Liver (tissue), 9 donors: ENCODE results near the gene REEP1. TPM values are rescaled to one million over a fixed set of nuclear protein-coding genes. Genes with fewer than 3 reads are reported as not detected.
"Not testable (repeated sequence)": the region's sequence is repeated elsewhere in the genome, so short reads cannot be mapped to it uniquely, and the experiment has no call there.

ENCODE experiments used
- DNase-seq: peaks from one replicate; pipeline ENCODE4 v3.0.0-alpha.2; 2017; ENCODE audit warnings: low spot score
- H3K27ac ChIP-seq, 2 donors: one replicate each; pipeline ENCODE4 v1.7.0; 2013; ENCODE audit warnings: inconsistent platforms in 2 of 2, low read length in 2 of 2, control low read depth in 1 of 2, low read depth in 1 of 2, mild to moderate bottlenecking in 1 of 2
- H3K27me3 ChIP-seq, 4 donors: one replicate each; pipeline versions ENCODE4 v1.6.1 to v1.7.0; 2013; ENCODE audit warnings: low read length in 3 of 4, inconsistent platforms in 1 of 4, mild to moderate bottlenecking in 1 of 4, moderate library complexity in 1 of 4; ENCODE audit not compliant: control insufficient read depth in 4 of 4, insufficient read depth in 4 of 4
- H3K36me3 ChIP-seq, 4 donors: one replicate each; pipeline versions ENCODE4 v1.6.1 to v1.7.0; 2013; ENCODE audit warnings: low read length in 3 of 4, mild to moderate bottlenecking in 3 of 4, low read depth in 1 of 4, moderate library complexity in 1 of 4; ENCODE audit not compliant: control insufficient read depth in 4 of 4, insufficient read depth in 3 of 4
- H3K4me1 ChIP-seq, 4 donors: one replicate each; pipeline versions ENCODE4 v1.6.1 to v1.7.0; 2013; ENCODE audit warnings: low read length in 3 of 4, mild to moderate bottlenecking in 3 of 4, moderate library complexity in 1 of 4; ENCODE audit not compliant: control insufficient read depth in 4 of 4, insufficient read depth in 4 of 4
- H3K4me3 ChIP-seq, 3 donors: one replicate each; pipeline versions ENCODE4 v1.6.1 to v1.7.0; 2013; ENCODE audit warnings: low read length in 3 of 3, control low read depth in 1 of 3, low read depth in 1 of 3, mild to moderate bottlenecking in 1 of 3
- H3K9ac ChIP-seq, 2 donors: one replicate each; pipeline ENCODE4 v1.7.0; 2013; ENCODE audit warnings: low read length in 2 of 2, mild to moderate bottlenecking in 2 of 2, moderate library complexity in 2 of 2, control low read depth in 1 of 2, low read depth in 1 of 2
- H3K9me3 ChIP-seq, 4 donors: one replicate each; pipeline versions ENCODE4 v1.6.1 to v1.7.0; 2013; ENCODE audit warnings: low read length in 3 of 4; ENCODE audit not compliant: control insufficient read depth in 4 of 4
- FOXA1 ChIP-seq: IDR thresholded peaks from 2 replicates; pipeline ENCODE4 v1.6.1; 2016; ENCODE audit warnings: antibody characterized with exemption
- FOXA2 ChIP-seq: IDR thresholded peaks from 2 replicates; pipeline ENCODE4 v1.6.1; 2016; ENCODE audit warnings: antibody characterized with exemption
- HNF4G ChIP-seq: IDR thresholded peaks from 2 replicates; pipeline ENCODE4 v1.6.1; 2016; ENCODE audit warnings: antibody characterized with exemption
- JUND ChIP-seq, 2 donors: IDR thresholded peaks; 2 replicates each; pipeline ENCODE4 v1.6.1; 2016; ENCODE audit warnings: antibody characterized with exemption in 2 of 2
- NR2F2 ChIP-seq: IDR thresholded peaks from 2 replicates; pipeline ENCODE4 v1.6.1; 2016; ENCODE audit warnings: antibody characterized with exemption
- RXRA ChIP-seq, 2 donors: IDR thresholded peaks; 2 replicates each; pipeline ENCODE4 v1.6.1; 2017 to 2018; ENCODE audit warnings: antibody characterized with exemption in 2 of 2, mild to moderate bottlenecking in 1 of 2
- SP1 ChIP-seq: IDR thresholded peaks from 2 replicates; pipeline ENCODE4 v1.6.1; 2018; ENCODE audit warnings: antibody characterized with exemption, mild to moderate bottlenecking
- TAF1 ChIP-seq: conservative IDR thresholded peaks from 2 replicates; pipeline ENCODE4 v1.6.1; 2016; ENCODE audit warnings: antibody characterized with exemption, mild to moderate bottlenecking
- YY1 ChIP-seq: IDR thresholded peaks from 2 replicates; pipeline ENCODE4 v1.6.1; 2016; ENCODE audit warnings: antibody characterized with exemption, mild to moderate bottlenecking
- WGBS: extraction: QIAGEN DNeasy Blood & Tissue Kit; methylation state at CpG from one replicate; pipeline ENCODE4 v1.1.7; 2013; 5-methylcytosine and 5-hydroxymethylcytosine counted together
- polyA plus RNA-seq, 2 donors: library from polyadenylated mRNA; stranded (reverse) in 1 of 2; unstranded in 1 of 2; fragments of 200-250 nt in 1 of 2; fragments of >200 nt in 1 of 2; fragmentation: Nextera tagmentation in 1 of 2; extraction: Ambion mirVana in 1 of 2; gene quantifications; one replicate each; pipeline versions ENCODE4 v1.2.1 to v1.2.3, GENCODE V29; 2013 to 2015
- total RNA-seq, 2 donors: library from RNA; depleted of rRNA; stranded (reverse); fragments of >200 nt; gene quantifications; one replicate each; pipeline ENCODE4 v1.2.3, GENCODE V29; 2014
- TF ChIP-seq, protein P1 (sequence below): IDR thresholded peaks from 2 replicates; pipeline ENCODE4 v1.6.1; 2016; ENCODE audit warnings: antibody characterized with exemption
- TF ChIP-seq, protein P2 (sequence below): IDR thresholded peaks from 2 replicates; pipeline ENCODE4 v1.6.1; 2016; ENCODE audit warnings: antibody characterized with exemption, mild to moderate bottlenecking
- TF ChIP-seq, protein P3 (sequence below): IDR thresholded peaks from 2 replicates; pipeline ENCODE4 v1.6.1; 2016; ENCODE audit warnings: antibody characterized with exemption
- TF ChIP-seq, protein P4 (sequence below): IDR thresholded peaks from 2 replicates; pipeline ENCODE4 v1.6.1; 2016; ENCODE audit warnings: antibody characterized with exemption
- TF ChIP-seq, protein P5 (sequence below): fragments of 150-350 bp; IDR thresholded peaks from 2 replicates; pipeline ENCODE4 v1.5.1; 2017; ENCODE audit warnings: improper control_type of control experiment, low read depth, low read length; ENCODE audit not compliant: missing input control
- donor health status: healthy.
- donor health status: healthy.
- donor health status: healthy.
- donor health status: healthy.
- donor health status: healthy.

The REEP1 gene
- total and polyA plus RNA-seq, 4 donors: 0.46 to 1.7 (median 0.89) TPM

DNA sequence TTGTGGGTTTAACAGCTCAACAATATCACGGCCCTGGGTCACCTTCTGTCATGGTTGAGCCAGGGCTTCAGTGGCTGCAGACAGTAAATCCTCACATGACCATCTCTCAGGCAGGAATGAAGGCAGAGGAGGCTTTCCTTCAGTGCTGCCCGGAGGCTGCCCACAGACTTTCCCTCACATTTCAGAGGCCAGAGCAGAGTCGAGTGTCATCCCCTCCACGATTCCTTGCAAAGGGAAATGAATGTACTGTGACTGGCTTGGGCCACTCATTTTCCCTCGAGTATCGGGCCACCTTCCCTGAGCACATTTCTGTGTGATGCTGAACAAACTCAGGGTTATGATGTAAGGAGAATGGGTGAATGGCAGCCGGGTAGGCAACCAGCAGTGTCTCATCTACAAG, 10.0 kb upstream of the REEP1 start (continued):
- no peak for TF ChIP-seq FOXA1
- TF ChIP-seq, protein P1, sequence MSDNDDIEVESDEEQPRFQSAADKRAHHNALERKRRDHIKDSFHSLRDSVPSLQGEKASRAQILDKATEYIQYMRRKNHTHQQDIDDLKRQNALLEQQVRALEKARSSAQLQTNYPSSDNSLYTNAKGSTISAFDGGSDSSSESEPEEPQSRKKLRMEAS: no peak

DNA sequence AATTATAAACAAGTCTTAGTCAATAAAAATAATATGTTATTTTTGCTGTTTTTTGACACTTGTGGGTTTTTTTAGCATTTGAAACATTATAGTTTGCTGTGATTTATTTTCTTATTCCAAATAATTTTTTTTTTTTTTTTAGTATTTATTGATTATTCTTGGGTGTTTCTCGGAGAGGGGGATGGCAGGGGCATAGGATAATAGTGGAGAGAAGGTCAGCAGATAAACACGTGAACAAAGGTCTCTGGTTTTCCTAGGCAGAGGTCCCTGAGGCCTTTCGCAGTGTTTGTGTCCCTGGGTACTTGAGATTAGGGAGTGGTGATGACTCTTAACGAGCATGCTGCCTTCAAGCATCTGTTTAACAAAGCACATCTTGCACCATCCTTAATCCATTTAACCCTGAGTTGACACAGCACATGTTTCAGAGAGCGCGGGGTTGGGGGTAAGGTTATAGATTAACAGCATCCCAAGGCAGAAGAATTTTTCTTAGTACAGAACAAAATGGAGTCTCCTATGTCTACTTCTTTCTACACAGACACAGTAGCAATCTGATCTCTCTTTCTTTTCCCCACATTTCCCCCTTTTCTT, 8.5 kb upstream of the REEP1 start:
- not testable (repeated sequence) for H3K4me3 ChIP-seq, H3K36me3 ChIP-seq, H3K4me1 ChIP-seq, H3K27me3 ChIP-seq, H3K9me3 ChIP-seq, H3K27ac ChIP-seq, DNase-seq, H3K9ac ChIP-seq
- WGBS: 52% methylated on average over 6 of the region's 6 CpGs

DNA sequence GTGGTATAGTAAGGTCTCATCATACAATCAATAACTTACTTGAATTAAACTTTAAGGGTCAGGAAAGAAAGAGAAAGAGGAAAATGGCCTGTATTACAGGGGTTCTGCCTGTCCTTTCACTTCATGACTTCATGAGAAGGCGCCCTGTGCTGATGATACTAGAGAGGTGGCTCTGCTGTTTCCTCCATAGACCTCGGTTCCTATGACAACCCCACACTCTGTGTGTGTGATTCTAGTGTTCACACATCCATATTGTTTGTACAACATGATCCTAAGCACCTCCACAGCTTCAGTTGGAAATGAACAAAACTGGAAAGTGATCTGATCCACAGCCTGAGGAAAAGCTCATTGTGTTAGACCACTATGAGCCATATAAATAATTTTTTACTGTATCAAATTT, 7.0 kb upstream of the REEP1 start:
- H3K27ac ChIP-seq: no peak overlapping the region
- TF ChIP-seq NR2F2 (no peak), YY1 (no peak), RXRA (IDR thresholded peaks at IDR 0.05) (no peak), JUND (IDR thresholded peaks at IDR 0.05) (no peak), FOXA2 (no peak), SP1 (no peak), FOXA1 (no peak), TAF1 (no peak), HNF4G (no peak)
- TF ChIP-seq, protein P2, sequence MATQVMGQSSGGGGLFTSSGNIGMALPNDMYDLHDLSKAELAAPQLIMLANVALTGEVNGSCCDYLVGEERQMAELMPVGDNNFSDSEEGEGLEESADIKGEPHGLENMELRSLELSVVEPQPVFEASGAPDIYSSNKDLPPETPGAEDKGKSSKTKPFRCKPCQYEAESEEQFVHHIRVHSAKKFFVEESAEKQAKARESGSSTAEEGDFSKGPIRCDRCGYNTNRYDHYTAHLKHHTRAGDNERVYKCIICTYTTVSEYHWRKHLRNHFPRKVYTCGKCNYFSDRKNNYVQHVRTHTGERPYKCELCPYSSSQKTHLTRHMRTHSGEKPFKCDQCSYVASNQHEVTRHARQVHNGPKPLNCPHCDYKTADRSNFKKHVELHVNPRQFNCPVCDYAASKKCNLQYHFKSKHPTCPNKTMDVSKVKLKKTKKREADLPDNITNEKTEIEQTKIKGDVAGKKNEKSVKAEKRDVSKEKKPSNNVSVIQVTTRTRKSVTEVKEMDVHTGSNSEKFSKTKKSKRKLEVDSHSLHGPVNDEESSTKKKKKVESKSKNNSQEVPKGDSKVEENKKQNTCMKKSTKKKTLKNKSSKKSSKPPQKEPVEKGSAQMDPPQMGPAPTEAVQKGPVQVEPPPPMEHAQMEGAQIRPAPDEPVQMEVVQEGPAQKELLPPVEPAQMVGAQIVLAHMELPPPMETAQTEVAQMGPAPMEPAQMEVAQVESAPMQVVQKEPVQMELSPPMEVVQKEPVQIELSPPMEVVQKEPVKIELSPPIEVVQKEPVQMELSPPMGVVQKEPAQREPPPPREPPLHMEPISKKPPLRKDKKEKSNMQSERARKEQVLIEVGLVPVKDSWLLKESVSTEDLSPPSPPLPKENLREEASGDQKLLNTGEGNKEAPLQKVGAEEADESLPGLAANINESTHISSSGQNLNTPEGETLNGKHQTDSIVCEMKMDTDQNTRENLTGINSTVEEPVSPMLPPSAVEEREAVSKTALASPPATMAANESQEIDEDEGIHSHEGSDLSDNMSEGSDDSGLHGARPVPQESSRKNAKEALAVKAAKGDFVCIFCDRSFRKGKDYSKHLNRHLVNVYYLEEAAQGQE: no peak
- TF ChIP-seq, protein P3, sequence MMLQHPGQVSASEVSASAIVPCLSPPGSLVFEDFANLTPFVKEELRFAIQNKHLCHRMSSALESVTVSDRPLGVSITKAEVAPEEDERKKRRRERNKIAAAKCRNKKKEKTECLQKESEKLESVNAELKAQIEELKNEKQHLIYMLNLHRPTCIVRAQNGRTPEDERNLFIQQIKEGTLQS: no peak
- TF ChIP-seq, protein P1: no peak
- TF ChIP-seq, protein P4, sequence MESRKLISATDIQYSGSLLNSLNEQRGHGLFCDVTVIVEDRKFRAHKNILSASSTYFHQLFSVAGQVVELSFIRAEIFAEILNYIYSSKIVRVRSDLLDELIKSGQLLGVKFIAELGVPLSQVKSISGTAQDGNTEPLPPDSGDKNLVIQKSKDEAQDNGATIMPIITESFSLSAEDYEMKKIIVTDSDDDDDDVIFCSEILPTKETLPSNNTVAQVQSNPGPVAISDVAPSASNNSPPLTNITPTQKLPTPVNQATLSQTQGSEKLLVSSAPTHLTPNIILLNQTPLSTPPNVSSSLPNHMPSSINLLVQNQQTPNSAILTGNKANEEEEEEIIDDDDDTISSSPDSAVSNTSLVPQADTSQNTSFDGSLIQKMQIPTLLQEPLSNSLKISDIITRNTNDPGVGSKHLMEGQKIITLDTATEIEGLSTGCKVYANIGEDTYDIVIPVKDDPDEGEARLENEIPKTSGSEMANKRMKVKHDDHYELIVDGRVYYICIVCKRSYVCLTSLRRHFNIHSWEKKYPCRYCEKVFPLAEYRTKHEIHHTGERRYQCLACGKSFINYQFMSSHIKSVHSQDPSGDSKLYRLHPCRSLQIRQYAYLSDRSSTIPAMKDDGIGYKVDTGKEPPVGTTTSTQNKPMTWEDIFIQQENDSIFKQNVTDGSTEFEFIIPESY: no peak
- TF ChIP-seq, protein P5, sequence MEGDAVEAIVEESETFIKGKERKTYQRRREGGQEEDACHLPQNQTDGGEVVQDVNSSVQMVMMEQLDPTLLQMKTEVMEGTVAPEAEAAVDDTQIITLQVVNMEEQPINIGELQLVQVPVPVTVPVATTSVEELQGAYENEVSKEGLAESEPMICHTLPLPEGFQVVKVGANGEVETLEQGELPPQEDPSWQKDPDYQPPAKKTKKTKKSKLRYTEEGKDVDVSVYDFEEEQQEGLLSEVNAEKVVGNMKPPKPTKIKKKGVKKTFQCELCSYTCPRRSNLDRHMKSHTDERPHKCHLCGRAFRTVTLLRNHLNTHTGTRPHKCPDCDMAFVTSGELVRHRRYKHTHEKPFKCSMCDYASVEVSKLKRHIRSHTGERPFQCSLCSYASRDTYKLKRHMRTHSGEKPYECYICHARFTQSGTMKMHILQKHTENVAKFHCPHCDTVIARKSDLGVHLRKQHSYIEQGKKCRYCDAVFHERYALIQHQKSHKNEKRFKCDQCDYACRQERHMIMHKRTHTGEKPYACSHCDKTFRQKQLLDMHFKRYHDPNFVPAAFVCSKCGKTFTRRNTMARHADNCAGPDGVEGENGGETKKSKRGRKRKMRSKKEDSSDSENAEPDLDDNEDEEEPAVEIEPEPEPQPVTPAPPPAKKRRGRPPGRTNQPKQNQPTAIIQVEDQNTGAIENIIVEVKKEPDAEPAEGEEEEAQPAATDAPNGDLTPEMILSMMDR: no peak
- no peaks in the 10 kb centered on the region for H3K4me1 ChIP-seq
- no peaks in the 10 kb centered on the region for H3K27me3 ChIP-seq
- no peak overlapping the region for H3K4me3 ChIP-seq
- no peak for DNase-seq
- no peak overlapping the region for H3K9ac ChIP-seq
- WGBS: 62% methylated on average over 2 of the region's 2 CpGs
- peaks cover 0 to 4% (median 1%) of the 10 kb centered on the region in 4 donors for H3K9me3 ChIP-seq
- no peaks in the 10 kb centered on the region for H3K36me3 ChIP-seq
